BLaER1 treated with 17β-estradiol and CSF1 and Interleukin-3, amounts not matched to agents 10 nM and 100 nM (cell line): ENCODE measurements around the gene PCDHA7.
A peak's percentile ranks its signal among the peaks of the same experiment; 100 is the strongest.
"Not testable (repeated sequence)": the region's sequence is repeated elsewhere in the genome, so short reads cannot be mapped to it uniquely, and the experiment has no call there.

ENCODE experiments used
- H3K27ac ChIP-seq, 11 experiments: shearing (Covaris generic); formaldehyde crosslinking; 2 replicates each; pipeline ENCODE4 v1.8.1; 2022
- H3K27me3 ChIP-seq, 11 experiments: shearing (Covaris generic); formaldehyde crosslinking; 2 replicates each; pipeline ENCODE4 v1.8.1; 2022
- H3K36me3 ChIP-seq, 11 experiments: shearing (Covaris generic); formaldehyde crosslinking; 2 replicates each; pipeline ENCODE4 v1.8.1; 2022
- H3K4me1 ChIP-seq, 10 experiments: shearing (Covaris generic); formaldehyde crosslinking; 2 replicates each; pipeline ENCODE4 v1.8.1; 2022
- H3K4me2 ChIP-seq, 11 experiments: shearing (Covaris generic); formaldehyde crosslinking; 2 replicates each; pipeline ENCODE4 v1.8.1; 2022
- H3K4me3 ChIP-seq, 10 experiments: shearing (Covaris generic); formaldehyde crosslinking; 2 replicates each; pipeline ENCODE4 v1.8.1; 2022
- H3K9ac ChIP-seq, 11 experiments: shearing (Covaris generic); formaldehyde crosslinking; 2 replicates each; pipeline ENCODE4 v1.8.1; 2022
- H3K9me3 ChIP-seq, 11 experiments: shearing (Covaris generic); formaldehyde crosslinking; replicated peaks in 1 of 11; 2 replicates each; pipeline ENCODE4 v1.8.1; 2022
- H4K20me1 ChIP-seq, 11 experiments: shearing (Covaris generic); formaldehyde crosslinking; 2 replicates each; pipeline ENCODE4 v1.8.1; 2022
- Cebpa-rat ChIP-seq, 11 experiments: shearing (Covaris generic); IDR thresholded peaks; 2 replicates each; pipeline ENCODE4 v1.8.1; 2022

PCDHA7 gene

DNA sequence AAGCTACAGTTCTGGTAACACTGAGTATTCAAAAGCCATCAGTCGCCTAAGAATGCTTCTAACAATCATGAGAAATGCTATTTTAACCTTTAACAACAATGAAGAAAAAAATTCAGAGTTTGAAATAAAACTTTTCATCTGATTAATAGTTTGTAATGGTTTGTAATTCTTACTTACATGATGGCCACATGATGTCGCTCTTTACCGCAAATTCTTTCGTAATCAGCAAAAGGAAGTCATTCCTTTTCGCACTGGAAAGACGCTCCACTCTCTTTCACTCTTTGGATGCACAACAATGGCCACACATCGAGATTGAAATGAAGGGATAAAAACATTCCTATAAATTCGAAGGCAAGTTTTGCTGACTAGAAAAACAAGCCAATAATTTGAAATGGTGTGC is at the start of gene PCDHA7:
PCDHA7 (plus strand) TSS at position 277 of the 400 bp plus-strand sequence; CDS start at position 392, 115 bp downstream.
- H3K36me3 ChIP-seq, result no peaks in the 10 kb centered on the region
- no peak within 1 kb of the TSS for H3K27ac ChIP-seq
- no peak for TF ChIP-seq Cebpa-rat (IDR thresholded peaks at IDR 0.05)
- no peak within 1 kb of the TSS for H3K9ac ChIP-seq
- H3K4me1 ChIP-seq, result no peaks in the 10 kb centered on the region
- no peak within 1 kb of the TSS; a peak in 1 of 22 replicates for H3K4me2 ChIP-seq
- H3K4me3 ChIP-seq, result no peak within 1 kb of the TSS
- peaks cover 33 to 39% (median 36%) of the 10 kb centered on the region in 11 experiments for H3K9me3 ChIP-seq
- no peaks in the 10 kb centered on the region for H3K27me3 ChIP-seq
- no peaks in the 10 kb centered on the region for H4K20me1 ChIP-seq

DNA sequence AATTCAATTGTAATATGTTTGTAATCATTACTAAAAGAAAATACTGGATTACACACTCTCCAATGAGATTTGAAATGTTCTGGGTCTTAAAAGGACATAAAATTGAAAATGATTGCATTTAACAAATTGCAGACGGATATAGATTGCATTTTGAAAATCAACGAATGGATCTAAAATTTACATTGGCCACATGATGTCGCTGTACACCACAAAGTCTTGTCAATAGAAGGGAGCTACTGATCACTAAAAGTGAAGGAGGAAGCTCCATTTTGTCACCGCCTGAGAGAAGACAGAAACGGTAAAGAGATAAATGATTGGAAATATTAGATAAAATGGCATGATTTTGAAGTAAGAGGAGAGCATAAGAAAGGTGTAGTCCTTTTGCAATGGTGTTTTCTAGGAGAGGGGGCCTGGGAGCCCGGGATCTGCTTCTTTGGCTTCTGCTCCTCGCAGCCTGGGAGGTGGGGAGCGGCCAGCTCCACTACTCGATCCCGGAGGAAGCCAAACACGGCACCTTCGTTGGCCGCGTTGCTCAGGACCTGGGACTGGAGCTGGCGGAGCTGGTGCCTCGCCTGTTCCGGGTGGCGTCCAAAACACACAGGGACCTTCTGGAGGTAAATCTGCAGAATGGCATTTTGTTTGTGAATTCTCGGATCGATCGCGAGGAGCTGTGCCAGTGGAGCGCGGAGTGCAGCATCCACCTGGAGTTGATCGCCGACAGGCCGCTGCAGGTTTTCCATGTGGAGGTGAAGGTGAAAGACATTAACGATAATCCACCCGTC is 48.0 kb upstream of the PCDHA7 start, which contains the start of gene PCDHA1:
PCDHA1 (plus strand) TSS at position 236 of the 782 bp plus-strand sequence.
- H3K27ac ChIP-seq, result no peak within 1 kb of the TSS
- no peak within 1 kb of the TSS for H3K9ac ChIP-seq
- H3K9me3 ChIP-seq, result peaks cover 82 to 99% (median 91%) of the 10 kb centered on the region in 11 experiments
- H3K4me3 ChIP-seq, result peak within 1 kb of the TSS in 2 of 10 experiments; percentile 3 to 19; a peak in 2 of 20 replicates
- no peaks in the 10 kb centered on the region for H4K20me1 ChIP-seq
- H3K4me1 ChIP-seq, result 0 out of 20 replicates have a peak, but pooled peaks cover 0 to 2% (median 0%) of the 10 kb centered on the region in 10 experiments
- no peaks in the 10 kb centered on the region for H3K27me3 ChIP-seq
- no peak within 1 kb of the TSS for H3K4me2 ChIP-seq
- TF ChIP-seq Cebpa-rat (IDR thresholded peaks at IDR 0.05), result no peak
- H3K36me3 ChIP-seq, result no peaks in the 10 kb centered on the region; a peak in 1 of 22 replicates

GRCh38 chr5:140787422-140787821 is 46.6 kb upstream of the PCDHA7 start:
- H3K4me3 ChIP-seq, H3K27me3 ChIP-seq, H3K9ac ChIP-seq, H3K4me2 ChIP-seq, H3K27ac ChIP-seq, H3K4me1 ChIP-seq, H3K36me3 ChIP-seq, H4K20me1 ChIP-seq: not testable (repeated sequence)
- peaks cover 81 to 98% (median 91%) of the 10 kb centered on the region in 11 experiments for H3K9me3 ChIP-seq

DNA sequence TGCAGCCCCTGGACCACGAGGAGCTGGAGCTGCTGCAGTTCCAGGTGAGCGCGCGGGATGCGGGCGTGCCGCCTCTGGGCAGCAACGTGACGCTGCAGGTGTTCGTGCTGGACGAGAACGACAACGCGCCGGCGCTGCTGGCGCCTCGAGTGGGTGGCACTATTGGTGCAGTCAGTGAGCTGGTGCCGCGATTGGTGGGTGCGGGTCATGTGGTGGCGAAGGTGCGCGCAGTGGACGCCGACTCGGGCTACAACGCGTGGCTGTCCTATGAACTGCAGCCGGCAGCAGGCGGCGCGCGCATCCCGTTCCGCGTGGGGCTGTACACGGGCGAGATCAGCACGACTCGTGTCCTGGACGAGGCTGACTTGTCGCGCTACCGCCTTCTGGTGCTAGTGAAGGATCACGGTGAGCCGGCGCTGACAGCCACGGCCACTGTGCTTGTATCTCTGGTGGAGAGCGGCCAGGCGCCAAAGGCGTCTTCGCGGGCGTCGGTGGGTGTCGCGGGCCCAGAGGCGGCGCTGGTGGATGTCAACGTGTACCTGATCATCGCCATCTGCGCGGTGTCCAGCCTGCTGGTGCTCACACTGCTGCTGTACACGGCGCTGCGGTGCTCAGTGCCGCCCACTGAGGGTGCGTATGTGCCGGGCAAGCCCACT is 46.1 kb upstream of the PCDHA7 start:
- not testable (repeated sequence) for H3K9ac ChIP-seq, H3K4me1 ChIP-seq, H3K36me3 ChIP-seq, H3K27me3 ChIP-seq, H3K4me3 ChIP-seq, H3K27ac ChIP-seq, H3K4me2 ChIP-seq, H4K20me1 ChIP-seq
- H3K9me3 ChIP-seq, result peaks cover 81 to 98% (median 91%) of the 10 kb centered on the region in 11 experiments

DNA sequence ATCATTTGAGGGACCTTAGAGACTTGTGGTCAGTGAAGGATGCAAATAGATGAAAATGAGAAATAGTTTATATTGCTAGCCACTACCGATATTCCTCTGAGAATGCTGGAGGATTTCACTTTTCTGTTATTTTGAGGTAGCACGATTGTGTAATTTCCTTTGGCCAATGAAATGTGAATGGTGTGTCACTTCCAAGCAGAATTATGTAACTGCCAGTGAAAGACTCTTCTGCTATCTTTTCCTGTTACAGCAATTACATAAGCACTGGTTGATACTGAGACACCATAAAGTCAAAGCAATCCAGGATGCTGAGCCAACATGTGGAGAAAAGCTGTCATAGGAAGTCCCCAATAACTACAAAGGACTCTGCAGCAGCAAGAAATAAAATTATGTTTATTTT is 43.0 kb upstream of the PCDHA7 start:
- no peak overlapping the region for H3K27ac ChIP-seq
- TF ChIP-seq Cebpa-rat (IDR thresholded peaks at IDR 0.05), result 0 out of 22 replicates have a peak, but pooled peaks of 3 of the 11 experiments have one; percentile 14 to 33 (median 14)
- no peaks in the 10 kb centered on the region for H4K20me1 ChIP-seq
- H3K36me3 ChIP-seq, result no peaks in the 10 kb centered on the region; a peak in 1 of 22 replicates
- H3K9me3 ChIP-seq, result peaks cover 88 to 100% (median 96%) of the 10 kb centered on the region in 11 experiments
- H3K4me2 ChIP-seq, result no peak overlapping the region
- H3K4me3 ChIP-seq, result no peak overlapping the region
- no peak overlapping the region for H3K9ac ChIP-seq
- H3K27me3 ChIP-seq, result no peaks in the 10 kb centered on the region
- 0 out of 20 replicates have a peak, but pooled peaks cover 0 to 4% (median 0%) of the 10 kb centered on the region in 10 experiments for H3K4me1 ChIP-seq

- TF ChIP-seq Cebpa-rat (IDR thresholded peaks at IDR 0.05), result no peak
- H3K4me3 ChIP-seq, result no peak within 1 kb of the TSS
- no peaks in the 10 kb centered on the region for H3K36me3 ChIP-seq
- no peaks in the 10 kb centered on the region for H4K20me1 ChIP-seq
- H3K27me3 ChIP-seq, result no peaks in the 10 kb centered on the region
- H3K4me1 ChIP-seq, result 0 out of 20 replicates have a peak, but pooled peaks cover 0 to 4% (median 0%) of the 10 kb centered on the region in 10 experiments
- peaks cover 63 to 100% (median 82%) of the 10 kb centered on the region in 11 experiments for H3K9me3 ChIP-seq
- H3K9ac ChIP-seq, result no peak within 1 kb of the TSS
- no peak within 1 kb of the TSS for H3K4me2 ChIP-seq
- no peak within 1 kb of the TSS for H3K27ac ChIP-seq
These were observed 39.3 kb upstream of the PCDHA7 start, which contains the start of gene PCDHA2 for GRCh38 chr5:140794595-140795258. Gene PCDHA2, plus strand, starts transcription at chr5:140794852.

DNA sequence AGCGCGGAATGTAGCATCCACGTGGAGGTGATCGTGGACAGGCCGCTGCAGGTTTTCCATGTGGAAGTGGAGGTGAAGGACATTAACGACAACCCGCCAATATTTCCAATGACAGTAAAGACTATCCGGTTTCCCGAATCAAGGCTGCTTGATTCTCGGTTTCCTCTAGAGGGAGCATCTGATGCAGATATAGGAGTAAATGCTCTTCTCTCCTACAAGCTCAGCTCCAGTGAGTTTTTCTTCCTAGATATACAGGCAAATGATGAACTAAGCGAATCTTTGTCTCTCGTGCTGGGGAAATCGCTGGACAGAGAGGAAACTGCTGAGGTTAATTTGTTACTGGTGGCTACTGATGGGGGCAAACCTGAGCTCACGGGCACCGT is 38.8 kb upstream of the PCDHA7 start:
- Histone ChIP-seq H3K4me2 (no peak overlapping the region), H3K36me3 (no peaks in the 10 kb centered on the region), H3K27ac (no peak overlapping the region), H3K4me3 (no peak overlapping the region), H4K20me1 (no peaks in the 10 kb centered on the region), H3K4me1 (0 out of 20 replicates have a peak, but pooled peaks cover 0 to 4% (median 0%) of the 10 kb centered on the region in 10 experiments), H3K9me3 (peaks cover 60 to 100% (median 79%) of the 10 kb centered on the region in 11 experiments), H3K27me3 (no peaks in the 10 kb centered on the region), H3K9ac (no peak overlapping the region)
- no peak for TF ChIP-seq Cebpa-rat (IDR thresholded peaks at IDR 0.05)

GRCh38 chr5:140796072-140796717 is 37.9 kb upstream of the PCDHA7 start:
- H3K36me3 ChIP-seq, H3K4me3 ChIP-seq, H3K4me2 ChIP-seq, H3K9ac ChIP-seq, H3K4me1 ChIP-seq, H4K20me1 ChIP-seq, H3K27me3 ChIP-seq, H3K27ac ChIP-seq: not testable (repeated sequence)
- H3K9me3 ChIP-seq, result peaks cover 61 to 100% (median 76%) of the 10 kb centered on the region in 11 experiments

GRCh38 chr5:140796718-140797095 is 37.4 kb upstream of the PCDHA7 start:
- H3K27me3 ChIP-seq, result no peaks in the 10 kb centered on the region
- no peak overlapping the region; a peak in 1 of 20 replicates for H3K4me3 ChIP-seq
- no peak overlapping the region for H3K27ac ChIP-seq
- no peak overlapping the region for H3K4me2 ChIP-seq
- H3K9me3 ChIP-seq, result peaks cover 62 to 100% (median 76%) of the 10 kb centered on the region in 11 experiments
- no peaks in the 10 kb centered on the region for H3K36me3 ChIP-seq
- no peaks in the 10 kb centered on the region for H4K20me1 ChIP-seq
- TF ChIP-seq Cebpa-rat (IDR thresholded peaks at IDR 0.05), result no peak
- no peak overlapping the region for H3K9ac ChIP-seq
- no peaks in the 10 kb centered on the region for H3K4me1 ChIP-seq
